H1 (cell line): ENCODE results near the gene RGS6. TPM values are rescaled to one million over a fixed set of nuclear protein-coding genes. Genes with fewer than 3 reads are reported as not detected.

Experiments
- CTCF ChIA-PET: fragments of 300-600 bp; sonication (Branson Sonifier 250); formaldehyde crosslinking; loops from one replicate; lab custom pipeline; 2021; ENCODE audit not compliant: partially characterized antibody; lab: Charles Lee
- POLR2A ChIA-PET: fragments of 300-600 bp; sonication (Branson Sonifier 250); formaldehyde crosslinking; loops from one replicate; lab custom pipeline; 2021; ENCODE audit warnings: inconsistent platforms; ENCODE audit not compliant: partially characterized antibody; lab: Charles Lee
- DNase-seq, 2 experiments: peaks; one replicate each; pipeline versions ENCODE4 v3.0.0 to v3.0.0-alpha.2; 2010 to 2022; ENCODE audit warnings: low spot score in 2 of 2, low read depth in 1 of 2, mixed read lengths in 1 of 2
- FAIRE-seq: peaks from 2 replicates; lab custom pipeline; 2011; peaks lifted over from hg19 to GRCh38; lab: Jason Lieb, UNC
- H2AFZ ChIP-seq: 2 replicates; pipeline ENCODE4 v1.8.1; 2012; ENCODE audit warnings: low read length, inconsistent platforms
- H2AK5ac ChIP-seq: 2 replicates; pipeline ENCODE4 v1.6.1; 2013; ENCODE audit warnings: low read depth, low read length
- H2BK120ac ChIP-seq: replicated peaks from 2 replicates; pipeline ENCODE3; 2013; ENCODE audit warnings: low read depth, low read length, inconsistent platforms
- H2BK12ac ChIP-seq: 2 replicates; pipeline ENCODE4 v1.6.1; 2013; ENCODE audit warnings: low read depth, low read length
- H2BK15ac ChIP-seq: 2 replicates; pipeline ENCODE4 v1.6.1; 2013; ENCODE audit warnings: low read length
- H2BK20ac ChIP-seq: 2 replicates; pipeline ENCODE4 v1.6.1; 2013; ENCODE audit warnings: low read length
- H2BK5ac ChIP-seq: 2 replicates; pipeline ENCODE4 v1.6.1; 2013; ENCODE audit warnings: low read depth, low read length
- H3K14ac ChIP-seq: 2 replicates; pipeline ENCODE4 v1.6.1; 2013; ENCODE audit warnings: inconsistent platforms; ENCODE audit not compliant: insufficient read length
- H3K18ac ChIP-seq: 2 replicates; pipeline ENCODE4 v1.6.1; 2013; ENCODE audit warnings: low read length; ENCODE audit errors: extremely low read depth
- H3K23ac ChIP-seq: 2 replicates; pipeline ENCODE4 v1.6.1; 2013; ENCODE audit warnings: inconsistent platforms; ENCODE audit not compliant: insufficient read length
- H3K23me2 ChIP-seq: 2 replicates; pipeline ENCODE4 v1.6.1; 2013; ENCODE audit warnings: low read depth, low read length
- H3K27ac ChIP-seq: 2 replicates; pipeline ENCODE4 v1.6.1; 2011; ENCODE audit warnings: low read depth, low read length, inconsistent platforms
- H3K27me3 ChIP-seq, 4 experiments: replicated peaks in 1 of 4; 1 replicate in 1 of 4; 2 replicates in 3 of 4; pipeline versions ENCODE4 v1.6.1 to v1.8.1; 2011 to 2013; ENCODE audit warnings: low read length in 3 of 4, mild to moderate bottlenecking in 3 of 4, inconsistent platforms in 2 of 4, mixed read lengths in 2 of 4, moderate library complexity in 1 of 4; ENCODE audit not compliant: control insufficient read depth in 3 of 4, insufficient read depth in 3 of 4; ENCODE audit errors: extremely low read depth in 1 of 4
- H3K36me3 ChIP-seq, 4 experiments: 2 replicates each; pipeline versions ENCODE4 v1.6.1 to v1.8.1; 2011 to 2013; ENCODE audit warnings: mild to moderate bottlenecking in 4 of 4, low read length in 3 of 4, moderate library complexity in 2 of 4, control low read depth in 1 of 4, inconsistent platforms in 1 of 4; ENCODE audit not compliant: insufficient read depth in 4 of 4, control insufficient read depth in 2 of 4
- H3K4ac ChIP-seq: replicated peaks from 2 replicates; pipeline ENCODE3; 2013; ENCODE audit warnings: low read length, low read depth, mixed read lengths, inconsistent platforms; ENCODE audit not compliant: insufficient read length
- H3K4me1 ChIP-seq, 4 experiments: replicated peaks in 1 of 4; 1 replicate in 1 of 4; 2 replicates in 3 of 4; pipeline versions ENCODE4 v1.6.1 to v1.8.1; 2011 to 2013; ENCODE audit warnings: low read length in 3 of 4, inconsistent platforms in 2 of 4, mixed read lengths in 1 of 4; ENCODE audit not compliant: insufficient read depth in 4 of 4, control insufficient read depth in 3 of 4
- H3K4me2 ChIP-seq, 2 experiments: 2 replicates each; pipeline versions ENCODE4 v1.6.1 to v1.8.1; 2011 to 2013; ENCODE audit warnings: low read depth in 2 of 2, low read length in 2 of 2, control low read depth in 1 of 2, inconsistent platforms in 1 of 2, mild to moderate bottlenecking in 1 of 2; ENCODE audit not compliant: insufficient read depth in 1 of 2
- H3K4me3 ChIP-seq, 4 experiments: fragments of 200-600, 300-600 bp in 1 of 4; sonication (generic), shearing (Covaris generic), sonication (Bioruptor Twin) in 1 of 4; 2 replicates each; pipeline versions ENCODE4 v1.5.1 to v1.8.1; 2011 to 2016; ENCODE audit warnings: low read length in 4 of 4, low read depth in 3 of 4, control low read depth in 2 of 4, inconsistent platforms in 2 of 4, mild to moderate bottlenecking in 2 of 4, mixed read lengths in 1 of 4, moderate library complexity in 1 of 4; ENCODE audit not compliant: insufficient read depth in 2 of 4; ENCODE audit errors: extremely low read depth in 1 of 4
- H3K56ac ChIP-seq: replicated peaks from 2 replicates; pipeline ENCODE3; 2013; ENCODE audit warnings: low read depth, mild to moderate bottlenecking, mixed read lengths, low read length, inconsistent platforms; ENCODE audit not compliant: insufficient read length
- H3K79me1 ChIP-seq: 2 replicates; pipeline ENCODE4 v1.6.1; 2013; ENCODE audit warnings: low read depth, low read length, control low read depth
- H3K79me2 ChIP-seq, 2 experiments: 2 replicates each; pipeline versions ENCODE4 v1.6.1 to v1.8.1; 2012 to 2013; ENCODE audit warnings: low read length in 2 of 2, mild to moderate bottlenecking in 2 of 2, inconsistent platforms in 1 of 2; ENCODE audit not compliant: insufficient read depth in 2 of 2, control insufficient read depth in 1 of 2
- H3K9ac ChIP-seq, 4 experiments: replicated peaks in 1 of 4; 1 replicate in 1 of 4; 2 replicates in 3 of 4; pipeline versions ENCODE4 v1.6.1 to v1.8.1; 2011 to 2013; ENCODE audit warnings: low read depth in 3 of 4, low read length in 3 of 4, control low read depth in 2 of 4, mild to moderate bottlenecking in 2 of 4, moderate library complexity in 2 of 4, inconsistent platforms in 1 of 4; ENCODE audit errors: extremely low read depth in 1 of 4
- H3K9me3 ChIP-seq, 2 experiments: 2 replicates each; pipeline versions ENCODE4 v1.6.1 to v1.8.1; 2012 to 2013; ENCODE audit warnings: mild to moderate bottlenecking in 2 of 2, moderate library complexity in 2 of 2, control low read depth in 1 of 2, inconsistent platforms in 1 of 2, low read depth in 1 of 2, low read length in 1 of 2, mixed read lengths in 1 of 2; ENCODE audit not compliant: insufficient read depth in 2 of 2
- H4K20me1 ChIP-seq, 2 experiments: replicated peaks in 1 of 2; 2 replicates each; pipeline versions ENCODE3 to v1.8.1; 2011 to 2013; ENCODE audit warnings: inconsistent platforms in 2 of 2, low read length in 2 of 2, mild to moderate bottlenecking in 1 of 2; ENCODE audit not compliant: insufficient read depth in 2 of 2, control insufficient read depth in 1 of 2
- H4K5ac ChIP-seq: 2 replicates; pipeline ENCODE4 v1.6.1; 2013; ENCODE audit warnings: low read length, low read depth, mixed read lengths, inconsistent platforms; ENCODE audit not compliant: insufficient read length
- H4K8ac ChIP-seq: 2 replicates; pipeline ENCODE4 v1.8.0; 2013; ENCODE audit warnings: mild to moderate bottlenecking, moderate library complexity, low read length, inconsistent platforms; ENCODE audit not compliant: insufficient read depth; ENCODE audit errors: extremely low read depth
- H4K91ac ChIP-seq: replicated peaks from 2 replicates; pipeline ENCODE3; 2013; ENCODE audit warnings: low read length, mixed read lengths, inconsistent platforms; ENCODE audit not compliant: insufficient read length
- BACH1 ChIP-seq: IDR thresholded peaks from 2 replicates; pipeline ENCODE4 v1.6.1; 2012; ENCODE audit warnings: low read length, improper control_type of control experiment
- CEBPB ChIP-seq: IDR thresholded peaks from 2 replicates; pipeline ENCODE4 v1.6.1; 2012; ENCODE audit warnings: low read depth, low read length
- JUN ChIP-seq: IDR thresholded peaks from 2 replicates; pipeline ENCODE4 v1.6.1; 2011; ENCODE audit warnings: low read depth, mild to moderate bottlenecking, improper control_type of control experiment, low read length
- TAF7 ChIP-seq: optimal IDR thresholded peaks from 2 replicates; pipeline ENCODE3; 2011; ENCODE audit warnings: low read depth, mild to moderate bottlenecking, inconsistent platforms, low read length, moderate library complexity, borderline replicate concordance
- TCF12 ChIP-seq: IDR thresholded peaks from 2 replicates; pipeline ENCODE4 v1.6.1; 2011; ENCODE audit warnings: low read depth, mild to moderate bottlenecking, low read length
- WGBS, 2 experiments: shearing (Covaris generic) in 1 of 2; methylation state at CpG; one replicate each; pipeline versions ENCODE4 v1.1.6 to v1.1.7; 2013 to 2015; ENCODE audit warnings: low lambda C conversion rate in 2 of 2, mixed read lengths in 2 of 2, inconsistent platforms in 1 of 2, low coverage in 1 of 2, missing lambda C conversion rate in 1 of 2; ENCODE audit not compliant: insufficient replicate concordance in 2 of 2, insufficient coverage in 1 of 2, insufficient read length in 1 of 2; ENCODE audit errors: extremely low coverage in 1 of 2, missing lambda C conversion rate in 1 of 2; 5-methylcytosine and 5-hydroxymethylcytosine counted together
- polyA plus RNA-seq, 7 experiments: library from polyadenylated mRNA; depleted of rRNA in 3 of 7; stranded (reverse) in 5 of 7; unstranded in 2 of 7; fragments of >200 nt in 5 of 7; fragments of 200-250 nt in 2 of 7; gene quantifications; 1 replicate in 5 of 7; 2 replicates in 1 of 7; 4 replicates in 1 of 7; pipeline versions ENCODE4 v1.2.1 to v1.2.3, GENCODE V29; 2011 to 2013; ENCODE audit warnings: missing spikeins in 2 of 7, mixed read lengths in 2 of 7
- total RNA-seq: library from RNA; stranded (reverse); fragmentation: NEBNext Ultra II Directional; extraction: Animal tissue kit (Norgen Biotek cat#: 25700); gene quantifications from 2 replicates; pipeline ENCODE4 v1.2.1, GENCODE V29; 2021

Gene RGS6
- total and polyA plus RNA-seq, 2 of the 8 experiments (the other 6 are each of a cell fraction or from before 2014, with no cell fraction given) = 0.26 to 1.1 TPM

DNA sequence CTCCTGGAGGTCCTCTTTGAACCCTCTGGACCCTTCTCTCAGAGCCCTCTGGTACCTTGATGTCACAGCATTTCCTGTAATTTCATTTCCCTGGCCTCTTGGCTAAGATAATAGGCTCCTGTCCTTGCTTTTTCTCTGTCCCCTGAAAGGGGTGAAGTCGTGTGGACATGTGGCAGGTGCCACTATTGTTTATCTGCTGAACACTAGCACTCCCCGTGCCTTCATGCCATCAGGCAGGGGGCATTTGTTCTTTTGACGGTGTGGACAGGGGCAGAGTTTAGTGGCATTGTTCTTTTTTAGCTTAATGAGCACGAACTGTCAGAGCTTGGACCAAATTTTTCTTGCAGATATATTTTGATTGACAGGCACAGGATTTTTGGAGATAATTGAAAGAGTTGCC lies 166.0 kb downstream of the RGS6 start:
- Histone ChIP-seq H3K23me2 (no peaks in the 10 kb centered on the region), H2BK20ac (no peak overlapping the region), H2BK15ac (no peak overlapping the region), H4K8ac (no peak overlapping the region), H3K79me1 (no peaks in the 10 kb centered on the region), H3K27me3 (no peaks in the 10 kb centered on the region), H2BK12ac (no peak overlapping the region), H2AFZ (no peak overlapping the region), H3K56ac (no peak overlapping the region), H3K27ac (no peak overlapping the region), H3K23ac (no peak overlapping the region), H4K5ac (no peak overlapping the region), H3K14ac (no peak overlapping the region), H4K91ac (no peak overlapping the region), H3K4me3 (no peak overlapping the region), H3K9ac (no peak overlapping the region), H3K18ac (no peak overlapping the region), H2BK5ac (no peak overlapping the region), H3K9me3 (no peaks in the 10 kb centered on the region), H3K4me1 (no peaks in the 10 kb centered on the region; a peak in 1 of 7 replicates), H4K20me1 (no peaks in the 10 kb centered on the region), H3K4ac (no peak overlapping the region), H3K79me2 (no peaks in the 10 kb centered on the region), H2BK120ac (no peak overlapping the region), H3K4me2 (no peak overlapping the region), H3K36me3 (no peaks in the 10 kb centered on the region), H2AK5ac (no peak overlapping the region)
- ChIA-PET POLR2A (no interaction called here), CTCF (interaction anchor here (1.0 kb wide), 1 partner anchor 74 kb away, joined by 3 read pairs; no protein-coding TSS in a partner anchor)
- FAIRE-seq = no peak
- no peak for DNase-seq
- 87% methylated on average over 4 of the region's 4 CpGs; no CpG with 5 or more reads in 1 of the 2 experiments for WGBS, 2 experiments
- no peak for TF ChIP-seq TCF12
- TF ChIP-seq JUN = no peak
- TF ChIP-seq TAF7 = no peak
- TF ChIP-seq CEBPB = no peak
- TF ChIP-seq BACH1 = no peak
